PC-3 (cell line): Measurements from ENCODE around the gene MAJIN.
"Not testable (repeated sequence)": the region's sequence is repeated elsewhere in the genome, so short reads cannot be mapped to it uniquely, and the experiment has no call there.

Source experiments
- EZH2 ChIP-seq: fragments of 300-600 bp; sonication (generic); IDR thresholded peaks from one replicate; pipeline ENCODE4 v1.6.1; 2017; ENCODE audit warnings: antibody characterized with exemption, mild to moderate bottlenecking, low read length; ENCODE audit not compliant: unreplicated experiment
- TF ChIP-seq, protein P1 (sequence below): fragments of 300-600 bp; sonication (generic); conservative IDR thresholded peaks from 2 replicates; pipeline ENCODE4 v1.5.1; 2017; ENCODE audit warnings: antibody characterized with exemption, low read depth, mild to moderate bottlenecking, low read length

DNA sequence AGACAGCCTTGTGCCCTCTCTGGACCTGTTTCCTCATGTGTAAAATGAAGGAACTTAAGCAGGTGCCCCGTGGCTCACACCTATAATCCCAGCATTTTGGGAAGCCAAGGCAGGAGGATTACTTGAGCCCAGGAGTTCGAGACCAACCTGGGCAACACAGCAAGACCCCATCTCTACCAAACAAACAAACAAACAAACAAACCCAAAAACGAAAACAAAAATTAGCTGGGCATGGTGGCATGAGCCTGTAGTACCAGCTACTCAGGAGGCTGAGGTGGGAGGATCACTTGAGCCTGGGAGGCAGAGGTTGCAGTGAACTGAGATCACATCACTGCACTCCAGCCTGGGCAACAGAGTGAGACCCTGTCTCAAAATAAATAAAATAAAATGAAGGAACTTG, 32.1 kb upstream of the MAJIN start:
- TF ChIP-seq, protein P1, sequence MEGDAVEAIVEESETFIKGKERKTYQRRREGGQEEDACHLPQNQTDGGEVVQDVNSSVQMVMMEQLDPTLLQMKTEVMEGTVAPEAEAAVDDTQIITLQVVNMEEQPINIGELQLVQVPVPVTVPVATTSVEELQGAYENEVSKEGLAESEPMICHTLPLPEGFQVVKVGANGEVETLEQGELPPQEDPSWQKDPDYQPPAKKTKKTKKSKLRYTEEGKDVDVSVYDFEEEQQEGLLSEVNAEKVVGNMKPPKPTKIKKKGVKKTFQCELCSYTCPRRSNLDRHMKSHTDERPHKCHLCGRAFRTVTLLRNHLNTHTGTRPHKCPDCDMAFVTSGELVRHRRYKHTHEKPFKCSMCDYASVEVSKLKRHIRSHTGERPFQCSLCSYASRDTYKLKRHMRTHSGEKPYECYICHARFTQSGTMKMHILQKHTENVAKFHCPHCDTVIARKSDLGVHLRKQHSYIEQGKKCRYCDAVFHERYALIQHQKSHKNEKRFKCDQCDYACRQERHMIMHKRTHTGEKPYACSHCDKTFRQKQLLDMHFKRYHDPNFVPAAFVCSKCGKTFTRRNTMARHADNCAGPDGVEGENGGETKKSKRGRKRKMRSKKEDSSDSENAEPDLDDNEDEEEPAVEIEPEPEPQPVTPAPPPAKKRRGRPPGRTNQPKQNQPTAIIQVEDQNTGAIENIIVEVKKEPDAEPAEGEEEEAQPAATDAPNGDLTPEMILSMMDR: not testable (repeated sequence)
- TF ChIP-seq EZH2: not testable (repeated sequence)
